Thoracic aorta (tissue), 2 donors: ENCODE measurements around the gene L3MBTL2. TPM values are rescaled to one million over a fixed set of nuclear protein-coding genes. Genes with fewer than 3 reads are reported as not detected.

Experiments
- ATAC-seq: fragments of 150-250 bp; one replicate; pipeline ENCODE4 v1.8.0; 2017; ENCODE audit warnings: low read depth; ENCODE audit not compliant: insufficient number of reproducible peaks, low FRiP score
- DNase-seq: peaks from one replicate; pipeline ENCODE4 v3.0.0-alpha.2; 2020; ENCODE audit warnings: low spot score
- H3K27ac ChIP-seq, 2 donors: fragments of 200-600 bp; sonication (generic); 1 replicate in 1 of 2; 2 replicates in 1 of 2; pipeline ENCODE4 v1.5.1; 2016; ENCODE audit warnings: mild to moderate bottlenecking in 2 of 2, moderate library complexity in 2 of 2
- H3K27me3 ChIP-seq: fragments of 200-600 bp; sonication (generic); replicated peaks from 2 replicates; pipeline ENCODE4 v1.6.0; 2016; ENCODE audit warnings: mild to moderate bottlenecking; ENCODE audit not compliant: insufficient read depth
- H3K36me3 ChIP-seq: fragments of 200-600 bp; sonication (generic); one replicate; pipeline ENCODE4 v1.5.1; 2016
- H3K4me1 ChIP-seq, 2 donors: fragments of 200-600 bp; sonication (generic); 1 replicate in 1 of 2; 2 replicates in 1 of 2; pipeline versions ENCODE4 v1.5.1 to v1.6.0; 2016; ENCODE audit warnings: low read depth in 2 of 2, mild to moderate bottlenecking in 1 of 2; ENCODE audit not compliant: control insufficient read depth in 1 of 2
- H3K4me3 ChIP-seq: fragments of 200-600 bp; sonication (generic); 2 replicates; pipeline ENCODE4 v1.5.1; 2016; ENCODE audit warnings: mild to moderate bottlenecking
- H3K9me3 ChIP-seq: fragments of 200-600 bp; sonication (generic); 2 replicates; pipeline ENCODE4 v1.5.1; 2016
- total RNA-seq, 2 donors: library from RNA; depleted of rRNA; stranded (reverse); fragments of >200 nt; gene quantifications; one replicate each; pipeline versions ENCODE4 v1.1.0 to v1.2.3, GENCODE V29; 2016
- TF ChIP-seq, protein P1 (sequence below): fragments of 200-600 bp; sonication (generic); IDR thresholded peaks from one replicate; pipeline ENCODE4 v1.5.1; 2019; ENCODE audit warnings: antibody characterized with exemption

The L3MBTL2 gene
- total RNA-seq, 2 donors from 2014 or later: 14.8 to 21.4 TPM

DNA sequence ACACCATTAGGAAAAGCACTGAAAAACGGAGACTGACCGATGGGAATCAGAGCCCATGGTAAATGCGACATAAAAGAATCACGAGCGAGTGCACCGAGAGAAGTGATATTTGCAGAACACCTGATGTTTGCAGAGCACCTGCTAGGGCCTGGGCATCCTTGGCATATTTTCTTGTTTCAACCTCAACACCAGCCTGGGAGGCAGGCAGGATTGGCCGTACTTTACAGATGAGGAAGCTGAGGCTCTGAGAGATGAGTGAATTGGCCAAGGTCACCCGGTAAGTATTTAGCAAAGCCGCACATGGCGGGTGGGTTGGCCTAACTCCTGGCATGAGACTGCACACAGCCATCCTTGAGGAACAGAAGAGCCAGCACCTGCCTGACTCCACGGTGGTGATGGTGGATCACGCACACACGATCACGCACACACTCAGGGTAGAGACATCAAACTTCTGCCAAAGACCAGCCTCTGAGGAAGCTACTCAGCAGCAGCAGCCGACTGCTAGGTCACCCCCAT lies 57.2 kb downstream of the L3MBTL2 start:
- Histone ChIP-seq H3K27me3 (no peaks in the 10 kb centered on the region), H3K27ac (no peak overlapping the region), H3K4me3 (no peak overlapping the region), H3K36me3 (peaks cover 68% of the 10 kb centered on the region), H3K4me1 (no peaks in the 10 kb centered on the region), H3K9me3 (no peaks in the 10 kb centered on the region)
- DNase-seq (no peak), ATAC-seq (no peak)
- TF ChIP-seq, protein P1, sequence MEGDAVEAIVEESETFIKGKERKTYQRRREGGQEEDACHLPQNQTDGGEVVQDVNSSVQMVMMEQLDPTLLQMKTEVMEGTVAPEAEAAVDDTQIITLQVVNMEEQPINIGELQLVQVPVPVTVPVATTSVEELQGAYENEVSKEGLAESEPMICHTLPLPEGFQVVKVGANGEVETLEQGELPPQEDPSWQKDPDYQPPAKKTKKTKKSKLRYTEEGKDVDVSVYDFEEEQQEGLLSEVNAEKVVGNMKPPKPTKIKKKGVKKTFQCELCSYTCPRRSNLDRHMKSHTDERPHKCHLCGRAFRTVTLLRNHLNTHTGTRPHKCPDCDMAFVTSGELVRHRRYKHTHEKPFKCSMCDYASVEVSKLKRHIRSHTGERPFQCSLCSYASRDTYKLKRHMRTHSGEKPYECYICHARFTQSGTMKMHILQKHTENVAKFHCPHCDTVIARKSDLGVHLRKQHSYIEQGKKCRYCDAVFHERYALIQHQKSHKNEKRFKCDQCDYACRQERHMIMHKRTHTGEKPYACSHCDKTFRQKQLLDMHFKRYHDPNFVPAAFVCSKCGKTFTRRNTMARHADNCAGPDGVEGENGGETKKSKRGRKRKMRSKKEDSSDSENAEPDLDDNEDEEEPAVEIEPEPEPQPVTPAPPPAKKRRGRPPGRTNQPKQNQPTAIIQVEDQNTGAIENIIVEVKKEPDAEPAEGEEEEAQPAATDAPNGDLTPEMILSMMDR: no peak

DNA sequence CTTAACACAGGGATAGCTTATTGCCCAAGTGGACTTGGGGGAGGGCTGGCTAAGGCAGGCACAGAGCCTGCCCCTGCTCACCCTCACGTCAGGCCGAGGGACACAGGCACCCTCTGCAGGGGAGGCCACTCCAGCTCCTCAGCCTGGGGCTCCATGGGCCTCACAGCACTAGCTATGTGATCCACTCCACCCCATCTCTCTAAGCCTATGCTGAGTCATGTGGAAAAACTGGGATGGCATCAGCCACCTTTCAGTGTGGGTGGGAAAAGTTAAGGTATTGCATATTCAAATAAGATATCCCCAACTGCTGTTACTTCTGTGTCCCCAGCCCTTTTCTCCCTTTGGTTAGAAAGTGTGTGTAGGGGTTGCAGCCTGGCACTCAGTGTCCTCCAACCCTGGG lies 58.6 kb downstream of the L3MBTL2 start:
- H3K4me1 ChIP-seq: no peaks in the 10 kb centered on the region
- no peak overlapping the region for H3K4me3 ChIP-seq
- no peaks in the 10 kb centered on the region for H3K27me3 ChIP-seq
- no peaks in the 10 kb centered on the region for H3K9me3 ChIP-seq
- TF ChIP-seq, protein P1: no peak
- no peak for DNase-seq
- peaks cover 74% of the 10 kb centered on the region for H3K36me3 ChIP-seq
- H3K27ac ChIP-seq: no peak overlapping the region
- ATAC-seq: no peak

DNA sequence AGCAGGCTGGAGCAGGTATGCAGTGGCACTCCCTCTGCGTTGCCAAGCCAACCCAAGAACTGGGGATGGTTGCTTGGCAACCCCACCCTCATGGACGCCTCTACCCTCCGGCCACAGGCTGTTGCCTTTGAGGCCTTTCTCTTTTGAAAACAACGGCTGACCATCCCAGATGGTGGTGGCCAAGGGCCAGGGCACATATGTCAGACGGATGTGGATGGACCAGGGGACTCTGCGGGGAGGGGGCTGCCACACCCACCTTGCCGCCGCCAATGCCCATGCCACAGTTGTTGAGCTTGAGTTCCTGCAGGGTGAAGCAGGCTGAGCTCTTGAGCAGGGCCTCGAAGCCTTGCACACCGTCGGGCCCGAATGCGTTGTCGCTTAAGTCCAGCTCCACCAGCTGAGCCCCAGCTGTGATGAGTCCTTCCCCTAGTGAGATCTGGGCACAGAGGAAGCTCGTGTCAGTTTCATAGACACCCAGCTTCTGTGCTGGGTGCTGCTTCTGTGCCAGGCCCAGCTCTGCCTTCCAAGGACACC lies 59.4 kb downstream of the L3MBTL2 start:
- H3K36me3 ChIP-seq: peaks cover 69% of the 10 kb centered on the region
- H3K4me3 ChIP-seq: no peak overlapping the region
- H3K9me3 ChIP-seq: no peaks in the 10 kb centered on the region
- no peak for ATAC-seq
- H3K27ac ChIP-seq: no peak overlapping the region
- DNase-seq: no peak
- TF ChIP-seq, protein P1: no peak
- H3K27me3 ChIP-seq: no peaks in the 10 kb centered on the region
- H3K4me1 ChIP-seq: no peaks in the 10 kb centered on the region

DNA sequence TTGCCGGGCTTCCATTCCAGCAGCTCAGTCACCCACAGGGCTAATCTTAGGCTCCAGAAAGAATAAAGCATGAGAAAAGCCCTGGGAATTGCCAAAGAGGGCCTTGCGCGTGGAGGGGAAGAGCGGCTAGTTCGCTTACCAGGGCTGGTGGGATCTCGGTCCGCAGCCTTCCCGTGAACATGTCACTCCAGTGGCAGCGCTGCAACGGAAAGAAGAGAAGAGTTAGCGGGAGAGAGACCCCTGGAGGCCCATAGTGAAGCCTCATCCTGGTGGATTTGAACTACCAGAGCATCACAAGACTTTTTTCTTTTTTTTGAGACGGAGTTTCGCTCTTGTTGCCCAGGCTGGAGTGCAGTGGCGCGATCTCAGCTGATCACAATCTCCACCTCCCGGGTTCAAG lies 62.8 kb downstream of the L3MBTL2 start:
- no peak for ATAC-seq
- TF ChIP-seq, protein P1: no peak
- no peaks in the 10 kb centered on the region for H3K27me3 ChIP-seq
- H3K4me1 ChIP-seq: no peaks in the 10 kb centered on the region
- no peak for DNase-seq
- no peaks in the 10 kb centered on the region for H3K9me3 ChIP-seq
- H3K27ac ChIP-seq: no peak overlapping the region
- H3K4me3 ChIP-seq: no peak overlapping the region
- H3K36me3 ChIP-seq: peaks cover 63% of the 10 kb centered on the region

DNA sequence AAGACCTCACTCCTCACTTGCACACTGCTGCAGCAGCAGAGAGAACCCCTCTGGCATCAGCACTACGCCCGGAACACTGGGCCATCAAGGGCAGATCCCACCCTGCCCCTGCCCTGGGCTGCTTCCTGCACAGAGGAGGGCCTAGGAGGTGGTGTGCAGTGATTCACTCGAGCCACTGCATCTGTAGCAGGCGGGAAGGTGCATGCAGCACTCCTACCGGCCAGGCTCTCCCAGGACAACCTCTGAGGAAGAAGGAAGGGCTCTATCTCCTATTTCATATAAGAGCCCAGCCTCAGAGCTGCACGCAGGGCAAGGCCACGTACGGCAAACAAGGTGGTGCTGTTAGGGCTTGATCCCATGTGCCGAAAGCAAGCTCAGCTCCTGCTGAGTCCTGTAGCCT lies 66.7 kb downstream of the L3MBTL2 start:
- H3K27ac ChIP-seq: no peak overlapping the region
- H3K4me3 ChIP-seq: no peak overlapping the region
- DNase-seq (no peak), ATAC-seq (no peak)
- no peaks in the 10 kb centered on the region for H3K4me1 ChIP-seq
- no peaks in the 10 kb centered on the region for H3K27me3 ChIP-seq
- H3K9me3 ChIP-seq: no peaks in the 10 kb centered on the region
- H3K36me3 ChIP-seq: peaks cover 54% of the 10 kb centered on the region
- TF ChIP-seq, protein P1: no peak
